Upper lobe of left lung (tissue), 6 donors: ENCODE measurements around the gene ASB16. TPM values are rescaled to one million over a fixed set of nuclear protein-coding genes. Genes with fewer than 3 reads are reported as not detected.

ENCODE experiments used
- ATAC-seq, 2 donors: fragments of 200-7000 bp; cut with Tn5 transposase; one replicate each; pipeline ENCODE4 v1.9.1; 2022; ENCODE audit warnings: mild to moderate bottlenecking in 2 of 2, moderate library complexity in 2 of 2; ENCODE audit not compliant: low FRiP score in 2 of 2
- DNase-seq, 2 donors: peaks; one replicate each; pipeline ENCODE4 v3.0.0-alpha.2; 2019 to 2020
- H3K27ac ChIP-seq, 4 donors: fragments of 200-600 bp; sonication (generic); one replicate each; pipeline ENCODE4 v1.5.1; 2016 to 2019
- H3K27me3 ChIP-seq, 4 donors: fragments of 200-600 bp; sonication (generic); one replicate each; pipeline ENCODE4 v1.5.1; 2017 to 2019
- H3K36me3 ChIP-seq, 4 donors: fragments of 200-600 bp; sonication (generic); one replicate each; pipeline ENCODE4 v1.5.1; 2016 to 2019
- H3K4me1 ChIP-seq, 4 donors: fragments of 200-600 bp; sonication (generic); one replicate each; pipeline ENCODE4 v1.5.1; 2018 to 2019
- H3K4me3 ChIP-seq, 4 donors: fragments of 200-600 bp; sonication (generic); one replicate each; pipeline ENCODE4 v1.5.1; 2017 to 2019; ENCODE audit warnings: mild to moderate bottlenecking in 2 of 4, moderate library complexity in 1 of 4
- H3K9me3 ChIP-seq, 4 donors: fragments of 200-600 bp; sonication (generic); one replicate each; pipeline ENCODE4 v1.5.1; 2018 to 2019
- EP300 ChIP-seq, 4 donors: sonication (generic); formaldehyde crosslinking; IDR thresholded peaks; one replicate each; pipeline ENCODE4 v1.5.1; 2017; ENCODE audit warnings: antibody characterized with exemption in 4 of 4, control low read depth in 2 of 4
- POLR2A ChIP-seq, 4 donors: fragments of 450-650 bp; IDR thresholded peaks; one replicate each; pipeline ENCODE4 v1.5.1; 2016 to 2017; ENCODE audit warnings: antibody characterized with exemption in 4 of 4, mild to moderate bottlenecking in 2 of 4
- POLR2AphosphoS5 ChIP-seq, 2 donors: sonication (generic); formaldehyde crosslinking; IDR thresholded peaks; one replicate each; pipeline ENCODE4 v1.5.1; 2017; ENCODE audit warnings: antibody characterized with exemption in 2 of 2
- WGBS, 2 donors: methylation state at CpG; one replicate each; pipeline ENCODE4 v1.1.5; 2017 to 2018; 5-methylcytosine and 5-hydroxymethylcytosine counted together
- total RNA-seq, 6 donors: library from RNA; depleted of rRNA in 4 of 6; stranded (reverse); fragments of >200 nt in 4 of 6; gene quantifications; one replicate each; pipeline versions ENCODE4 v1.1.0 to v1.2.1, GENCODE V29; 2016 to 2021
- TF ChIP-seq, protein P1 (sequence below), 6 experiments: fragments of 450-650 bp in 4 of 6; fragments of 200-600 bp in 2 of 6; sonication (generic) in 2 of 6; IDR thresholded peaks; one replicate each; pipeline ENCODE4 v1.5.1; 2016 to 2019; ENCODE audit warnings: antibody characterized with exemption in 6 of 6
- donor health status: DM: no; HTN: no; CAD: no; lungs with moderate emphysema.
- donor health status: DM: no; HTN: yes; CAD: no; lungs with severe emphysema.

Gene ASB16
- total RNA-seq, 6 donors from 2014 or later = 0.11 TPM; not detected in 5

DNA sequence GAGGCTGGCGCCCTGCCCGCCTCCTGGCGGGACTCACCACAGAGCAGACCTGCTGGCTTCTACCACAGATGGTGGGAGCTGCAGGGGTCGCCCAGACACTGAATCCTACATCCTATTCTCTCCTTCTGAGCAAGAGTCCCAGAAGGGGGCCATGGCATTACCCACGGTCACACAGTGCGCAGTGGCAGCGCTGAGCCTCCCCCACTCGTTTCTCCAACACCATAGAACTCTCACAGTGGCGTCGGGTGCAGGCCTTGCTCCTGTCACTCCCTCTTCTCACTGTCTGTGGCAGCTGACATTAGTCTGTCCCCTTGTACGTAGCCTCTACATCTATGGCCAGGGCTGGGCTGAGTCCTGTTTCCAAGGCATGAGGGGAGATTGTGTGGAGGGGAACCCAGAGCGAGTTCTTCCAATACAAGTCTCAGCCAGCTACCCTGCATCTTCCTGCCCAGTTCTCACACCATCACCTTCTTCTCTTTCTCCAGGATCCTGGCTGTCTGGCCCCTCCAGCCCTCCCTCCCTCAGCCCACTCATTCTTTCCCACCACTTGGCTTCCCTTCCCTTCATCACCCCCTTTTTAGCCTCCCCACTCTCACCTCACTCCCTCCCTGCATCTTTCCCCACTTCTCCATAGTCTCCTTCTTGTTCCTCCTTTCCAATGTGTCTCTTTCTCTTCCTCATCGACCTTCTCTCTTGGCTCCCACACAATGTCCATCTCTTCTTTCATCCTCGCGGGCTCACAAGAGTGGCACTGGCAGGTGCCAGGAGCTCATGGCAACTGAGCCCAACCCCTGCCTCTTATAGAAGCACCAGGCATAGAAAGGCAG is 43.1 kb downstream of the ASB16 start:
- WGBS, 2 donors = 89% methylated on average over 12 to 15 of the region's 15 CpGs
- ATAC-seq (no peak), DNase-seq (peak in 1 of 2 donors; percentile 77)
- peaks cover 24 to 46% (median 31%) of the 10 kb centered on the region in 4 donors for H3K4me1 ChIP-seq
- no peak overlapping the region for H3K4me3 ChIP-seq
- no peaks in the 10 kb centered on the region for H3K9me3 ChIP-seq
- peaks cover 24 to 75% (median 60%) of the 10 kb centered on the region in 4 donors for H3K36me3 ChIP-seq
- H3K27ac ChIP-seq = no peak overlapping the region
- TF ChIP-seq POLR2AphosphoS5 (IDR thresholded peaks at IDR 0.05) (no peak), EP300 (IDR thresholded peaks at IDR 0.05) (no peak), POLR2A (IDR thresholded peaks at IDR 0.05) (no peak)
- TF ChIP-seq, protein P1, sequence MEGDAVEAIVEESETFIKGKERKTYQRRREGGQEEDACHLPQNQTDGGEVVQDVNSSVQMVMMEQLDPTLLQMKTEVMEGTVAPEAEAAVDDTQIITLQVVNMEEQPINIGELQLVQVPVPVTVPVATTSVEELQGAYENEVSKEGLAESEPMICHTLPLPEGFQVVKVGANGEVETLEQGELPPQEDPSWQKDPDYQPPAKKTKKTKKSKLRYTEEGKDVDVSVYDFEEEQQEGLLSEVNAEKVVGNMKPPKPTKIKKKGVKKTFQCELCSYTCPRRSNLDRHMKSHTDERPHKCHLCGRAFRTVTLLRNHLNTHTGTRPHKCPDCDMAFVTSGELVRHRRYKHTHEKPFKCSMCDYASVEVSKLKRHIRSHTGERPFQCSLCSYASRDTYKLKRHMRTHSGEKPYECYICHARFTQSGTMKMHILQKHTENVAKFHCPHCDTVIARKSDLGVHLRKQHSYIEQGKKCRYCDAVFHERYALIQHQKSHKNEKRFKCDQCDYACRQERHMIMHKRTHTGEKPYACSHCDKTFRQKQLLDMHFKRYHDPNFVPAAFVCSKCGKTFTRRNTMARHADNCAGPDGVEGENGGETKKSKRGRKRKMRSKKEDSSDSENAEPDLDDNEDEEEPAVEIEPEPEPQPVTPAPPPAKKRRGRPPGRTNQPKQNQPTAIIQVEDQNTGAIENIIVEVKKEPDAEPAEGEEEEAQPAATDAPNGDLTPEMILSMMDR (IDR thresholded peaks at IDR 0.05) = no peak
- no peaks in the 10 kb centered on the region for H3K27me3 ChIP-seq

DNA sequence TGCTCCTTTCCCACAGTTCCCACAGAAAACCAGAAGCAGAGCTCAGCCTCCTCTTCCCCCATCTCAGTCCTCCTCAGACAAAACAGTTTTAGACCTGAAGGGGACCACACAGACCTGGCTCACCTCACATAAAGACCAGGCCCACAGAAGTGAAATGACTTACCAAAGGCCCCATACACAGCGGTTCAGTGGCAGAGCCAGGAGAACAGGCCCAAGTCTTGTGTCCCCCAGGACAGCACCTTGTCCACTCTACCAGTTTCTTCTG is 43.7 kb downstream of the ASB16 start:
- WGBS, 2 donors = 100% methylated on average over 1 of the region's 1 CpG; no CpG with 5 or more reads in 1 of the 2 donors
- ATAC-seq (no peak), DNase-seq (no peak)
- TF ChIP-seq POLR2AphosphoS5 (IDR thresholded peaks at IDR 0.05) (no peak), EP300 (IDR thresholded peaks at IDR 0.05) (no peak)
- TF ChIP-seq, protein P1 (IDR thresholded peaks at IDR 0.05) = no peak
- Histone ChIP-seq H3K27me3 (no peaks in the 10 kb centered on the region), H3K36me3 (peaks cover 24 to 70% (median 54%) of the 10 kb centered on the region in 4 donors), H3K4me1 (peaks cover 24 to 46% (median 31%) of the 10 kb centered on the region in 4 donors), H3K9me3 (no peaks in the 10 kb centered on the region), H3K27ac (no peak overlapping the region), H3K4me3 (no peak overlapping the region)

DNA sequence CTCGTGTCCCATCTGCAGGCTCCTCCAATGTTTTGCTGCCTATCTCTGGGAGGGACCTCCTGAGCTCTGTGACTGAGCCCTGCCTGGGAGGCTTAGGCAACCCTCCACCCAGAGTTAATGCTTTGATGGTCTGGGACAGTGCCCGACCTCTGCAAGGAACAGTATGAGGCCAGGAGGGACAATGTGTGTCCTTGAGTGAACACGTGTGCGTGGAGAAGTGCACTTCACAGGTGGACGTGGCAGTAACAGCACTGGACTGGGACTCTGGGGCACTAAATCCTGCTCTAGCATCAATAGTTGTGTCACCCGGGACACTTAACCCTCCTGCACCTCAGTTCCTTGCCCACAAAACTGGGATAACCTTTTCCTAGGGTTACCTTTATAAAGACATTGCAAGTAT is 44.4 kb downstream of the ASB16 start:
- no peaks in the 10 kb centered on the region for H3K9me3 ChIP-seq
- H3K4me1 ChIP-seq = peaks cover 23 to 39% (median 30%) of the 10 kb centered on the region in 4 donors
- TF ChIP-seq EP300 (IDR thresholded peaks at IDR 0.05) (no peak), POLR2A (IDR thresholded peaks at IDR 0.05) (no peak), POLR2AphosphoS5 (IDR thresholded peaks at IDR 0.05) (no peak)
- TF ChIP-seq, protein P1 (IDR thresholded peaks at IDR 0.05) = no peak
- 91 to 94% methylated on average over 5 to 6 of the region's 6 CpGs for WGBS, 2 donors
- peaks cover 24 to 62% (median 47%) of the 10 kb centered on the region in 4 donors for H3K36me3 ChIP-seq
- no peak overlapping the region for H3K4me3 ChIP-seq
- DNase-seq = no peak
- H3K27ac ChIP-seq = no peak overlapping the region
- ATAC-seq = no peak
- no peaks in the 10 kb centered on the region for H3K27me3 ChIP-seq

DNA sequence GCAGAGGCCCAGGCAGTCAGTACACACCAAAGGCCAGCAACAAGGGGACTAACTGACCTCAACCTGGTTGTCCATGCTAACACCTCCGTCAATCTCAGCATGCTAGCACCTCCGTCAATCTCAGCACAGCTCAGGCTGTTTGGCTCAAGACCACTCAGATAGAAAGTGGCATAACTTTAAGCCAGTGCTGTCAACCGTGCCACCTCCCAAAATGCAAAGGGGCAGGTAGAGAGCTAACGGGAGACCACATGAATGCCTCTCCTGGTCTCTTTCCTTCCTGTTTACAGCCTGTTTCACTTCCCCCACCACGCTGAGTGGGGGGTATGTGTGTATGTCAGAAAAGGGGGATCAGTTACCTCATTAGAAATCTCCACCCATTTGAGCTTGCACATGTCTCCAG is 45.7 kb downstream of the ASB16 start:
- peak overlapping the region in 1 of 4 donors; percentile 99 for H3K27ac ChIP-seq
- ATAC-seq (no peak), DNase-seq (no peak)
- no peaks in the 10 kb centered on the region for H3K9me3 ChIP-seq
- no peak overlapping the region for H3K4me3 ChIP-seq
- TF ChIP-seq EP300 (IDR thresholded peaks at IDR 0.05) (no peak), POLR2A (IDR thresholded peaks at IDR 0.05) (no peak), POLR2AphosphoS5 (IDR thresholded peaks at IDR 0.05) (no peak)
- TF ChIP-seq, protein P1 (IDR thresholded peaks at IDR 0.05) = no peak
- peaks cover 24 to 54% (median 42%) of the 10 kb centered on the region in 4 donors for H3K36me3 ChIP-seq
- H3K4me1 ChIP-seq = peaks cover 11 to 26% (median 18%) of the 10 kb centered on the region in 4 donors
- no peaks in the 10 kb centered on the region for H3K27me3 ChIP-seq
- WGBS, 2 donors = 68 to 83% methylated on average over 2 to 5 of the region's 5 CpGs

- TF ChIP-seq, protein P1 (IDR thresholded peaks at IDR 0.05) = no peak
- TF ChIP-seq POLR2A (IDR thresholded peaks at IDR 0.05) (no peak), EP300 (IDR thresholded peaks at IDR 0.05) (no peak), POLR2AphosphoS5 (IDR thresholded peaks at IDR 0.05) (no peak)
- DNase-seq = no peak
- 77 to 85% methylated on average over 5 of the region's 5 CpGs for WGBS, 2 donors
- Histone ChIP-seq H3K27me3 (no peaks in the 10 kb centered on the region), H3K4me3 (no peak overlapping the region), H3K9me3 (no peaks in the 10 kb centered on the region), H3K4me1 (peaks cover 11 to 26% (median 18%) of the 10 kb centered on the region in 4 donors), H3K27ac (peak overlapping the region in 2 of 4 donors; percentile 98 to 99), H3K36me3 (peaks cover 21 to 49% (median 37%) of the 10 kb centered on the region in 4 donors)
- no peak for ATAC-seq
Measured at GRCh38 chr17:44216694-44217093, 46.2 kb downstream of the ASB16 start.
